Ishikawa (cell line): ENCODE results near the gene CLEC17A.

Experiments used
- CEBPB ChIP-seq: IDR thresholded peaks from 2 replicates; pipeline ENCODE4 v1.6.1; 2012
- CREB1 ChIP-seq: IDR thresholded peaks from 2 replicates; pipeline ENCODE4 v1.6.1; 2012; ENCODE audit warnings: low read depth
- EGR1 ChIP-seq: IDR thresholded peaks from 2 replicates; pipeline ENCODE4 v1.6.1; 2012
- EP300 ChIP-seq: IDR thresholded peaks from 2 replicates; pipeline ENCODE4 v1.6.1; 2012; ENCODE audit warnings: borderline replicate concordance
- FOXM1 ChIP-seq: IDR thresholded peaks from 2 replicates; pipeline ENCODE4 v1.6.1; 2012; ENCODE audit warnings: low read depth, borderline replicate concordance
- NFIC ChIP-seq: IDR thresholded peaks from 2 replicates; pipeline ENCODE4 v1.6.1; 2012
- RAD21 ChIP-seq: IDR thresholded peaks from 2 replicates; pipeline ENCODE4 v1.6.1; 2012; ENCODE audit warnings: low read depth
- REST ChIP-seq: IDR thresholded peaks from 2 replicates; pipeline ENCODE4 v1.6.1; 2012; ENCODE audit warnings: low read depth, mild to moderate bottlenecking
- TAF1 ChIP-seq: IDR thresholded peaks from 2 replicates; pipeline ENCODE4 v1.6.1; 2012; ENCODE audit warnings: low read depth, mild to moderate bottlenecking
- TCF12 ChIP-seq: IDR thresholded peaks from 2 replicates; pipeline ENCODE4 v1.6.1; 2012; ENCODE audit warnings: low read depth
- TEAD4 ChIP-seq: IDR thresholded peaks from 2 replicates; pipeline ENCODE4 v1.6.1; 2012
- YY1 ChIP-seq: IDR thresholded peaks from 2 replicates; pipeline ENCODE4 v1.6.1; 2012; ENCODE audit warnings: low read depth
- ZBTB7A ChIP-seq: IDR thresholded peaks from 2 replicates; pipeline ENCODE4 v1.6.1; 2012; ENCODE audit warnings: low read depth
- TF ChIP-seq, protein P1 (sequence below): IDR thresholded peaks from 2 replicates; pipeline ENCODE4 v1.6.1; 2012
- TF ChIP-seq, protein P2 (sequence below): IDR thresholded peaks from 2 replicates; pipeline ENCODE4 v1.6.1; 2012

Gene CLEC17A

DNA sequence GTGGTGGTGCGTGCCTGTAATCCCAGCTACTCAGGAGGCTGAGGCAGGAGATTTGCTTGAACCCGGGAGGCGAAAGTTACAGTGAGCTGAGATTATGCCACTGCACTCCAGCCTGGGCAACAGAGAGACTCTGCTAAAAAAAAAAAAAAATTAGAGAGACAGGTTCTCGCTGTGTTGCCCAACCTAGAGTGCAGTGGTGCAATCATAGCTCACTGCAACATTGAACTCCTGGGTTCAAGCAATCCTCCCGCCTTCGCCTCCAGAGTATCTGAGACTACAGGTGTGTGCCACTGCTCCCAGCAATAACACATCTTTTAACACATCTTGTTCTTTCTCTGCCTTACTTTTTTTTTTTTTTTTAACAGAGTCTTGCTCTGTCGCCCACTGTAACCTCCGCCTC lies 32.7 kb downstream of the CLEC17A start:
- no peak for TF ChIP-seq EGR1
- TF ChIP-seq, protein P1, sequence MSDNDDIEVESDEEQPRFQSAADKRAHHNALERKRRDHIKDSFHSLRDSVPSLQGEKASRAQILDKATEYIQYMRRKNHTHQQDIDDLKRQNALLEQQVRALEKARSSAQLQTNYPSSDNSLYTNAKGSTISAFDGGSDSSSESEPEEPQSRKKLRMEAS, result no peak
- no peak for TF ChIP-seq FOXM1
- TF ChIP-seq TCF12, result no peak
- no peak for TF ChIP-seq CREB1

GRCh38 chr19:14616407-14616806 lies 33.5 kb downstream of the CLEC17A start:
- TF ChIP-seq REST (no peak), NFIC (no peak), EP300 (no peak), TAF1 (no peak), YY1 (no peak), CEBPB (no peak), RAD21 (no peak)

- TF ChIP-seq NFIC (no peak), TCF12 (no peak), RAD21 (no peak), EP300 (no peak), REST (no peak)
These were observed 36.5 kb downstream of the CLEC17A start for GRCh38 chr19:14619404-14619803.

DNA sequence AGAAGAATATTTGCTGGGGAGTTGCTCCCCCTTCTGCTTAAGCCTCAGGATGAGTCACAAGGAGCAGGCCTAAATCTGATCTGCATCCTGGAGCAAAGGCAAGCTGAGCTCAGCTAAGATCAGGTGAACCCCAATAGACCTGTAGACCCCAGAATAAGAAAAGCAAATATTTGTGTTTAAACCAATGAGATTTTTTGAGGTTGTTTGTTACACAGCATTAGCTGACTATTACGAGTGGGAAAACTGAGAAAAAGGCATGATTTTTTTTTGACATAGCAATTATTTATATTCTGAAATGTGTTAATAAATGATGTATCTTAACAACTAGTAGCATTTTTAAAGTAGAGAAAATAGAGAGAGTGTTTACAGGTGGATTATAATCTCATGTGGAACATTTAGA lies 46.7 kb downstream of the CLEC17A start:
- no peak for TF ChIP-seq ZBTB7A
- no peak for TF ChIP-seq TCF12
- no peak for TF ChIP-seq CREB1
- TF ChIP-seq REST, result no peak
- TF ChIP-seq YY1, result no peak
- TF ChIP-seq TEAD4, result no peak

DNA sequence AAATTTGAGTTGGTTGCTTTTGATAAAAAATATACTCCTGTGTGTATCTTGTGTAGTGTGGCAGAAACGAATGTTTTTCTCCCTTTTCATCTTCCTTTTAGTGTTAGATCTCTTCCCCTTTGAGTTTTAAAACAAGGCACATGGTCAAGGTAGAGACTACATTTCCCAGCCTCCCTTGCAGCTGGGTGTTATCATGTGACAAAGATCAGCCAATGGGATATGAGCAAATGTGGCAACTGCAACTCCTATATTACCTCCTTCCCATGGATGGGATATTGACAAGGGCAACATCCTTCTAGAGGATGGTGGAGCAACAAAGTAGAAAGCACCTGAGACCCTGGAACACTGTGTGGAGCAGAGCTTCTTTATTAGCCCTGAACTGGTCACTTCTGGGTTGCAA lies 49.4 kb downstream of the CLEC17A start:
- no peak for TF ChIP-seq TCF12
- TF ChIP-seq REST, result no peak
- no peak for TF ChIP-seq TAF1
- TF ChIP-seq, protein P2, sequence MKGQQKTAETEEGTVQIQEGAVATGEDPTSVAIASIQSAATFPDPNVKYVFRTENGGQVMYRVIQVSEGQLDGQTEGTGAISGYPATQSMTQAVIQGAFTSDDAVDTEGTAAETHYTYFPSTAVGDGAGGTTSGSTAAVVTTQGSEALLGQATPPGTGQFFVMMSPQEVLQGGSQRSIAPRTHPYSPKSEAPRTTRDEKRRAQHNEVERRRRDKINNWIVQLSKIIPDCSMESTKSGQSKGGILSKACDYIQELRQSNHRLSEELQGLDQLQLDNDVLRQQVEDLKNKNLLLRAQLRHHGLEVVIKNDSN, result peak; percentile 94
- TF ChIP-seq NFIC, result no peak
- no peak for TF ChIP-seq EP300
